ENCODE data around the gene APEH.

APEH gene

GRCh38 chr3:49652218-49652902 is 21.8 kb upstream of the APEH start:
- no peak for DNase-seq

GRCh38 chr3:49652903-49653415 is 21.2 kb upstream of the APEH start:
- no peak for DNase-seq

- DNase-seq = no peak
Observed at GRCh38 chr3:49653621-49654020, 20.5 kb upstream of the APEH start.

GRCh38 chr3:49654176-49654825 is 19.9 kb upstream of the APEH start:
- no peak for DNase-seq

GRCh38 chr3:49654955-49655556 is 19.1 kb upstream of the APEH start:
- no peak for DNase-seq

- DNase-seq = no peak
Observed at GRCh38 chr3:49655731-49656285, 18.3 kb upstream of the APEH start.

GRCh38 chr3:49656541-49657112 is 17.5 kb upstream of the APEH start:
- DNase-seq = no peak

GRCh38 chr3:49657208-49657915 is 16.8 kb upstream of the APEH start:
- DNase-seq = no peak

GRCh38 chr3:49658711-49659110 is 15.4 kb upstream of the APEH start:
- no peak for DNase-seq

GRCh38 chr3:49659756-49660155 is 14.4 kb upstream of the APEH start:
- DNase-seq = no peak

GRCh38 chr3:49661281-49661680 is 12.9 kb upstream of the APEH start:
- no peak for DNase-seq

- DNase-seq = no peak
Observed at GRCh38 chr3:49662021-49662420, 12.1 kb upstream of the APEH start.

- no peak for DNase-seq
Observed at GRCh38 chr3:49662720-49663413, 11.3 kb upstream of the APEH start.

GRCh38 chr3:49663831-49664230 is 10.3 kb upstream of the APEH start:
- DNase-seq = no peak

- no peak for DNase-seq
Observed at GRCh38 chr3:49664300-49664699, 9.9 kb upstream of the APEH start.

- peak; percentile 11 for DNase-seq
Observed at GRCh38 chr3:49665822-49666519, 8.2 kb upstream of the APEH start.

- no peak for DNase-seq
Observed at GRCh38 chr3:49666592-49666991, 7.6 kb upstream of the APEH start.

GRCh38 chr3:49667701-49668413 is 6.3 kb upstream of the APEH start:
- no peak for DNase-seq

GRCh38 chr3:49668414-49668797 is 5.7 kb upstream of the APEH start:
- no peak for DNase-seq

- DNase-seq = peak; percentile 41
Observed at GRCh38 chr3:49668861-49669260, 5.3 kb upstream of the APEH start.

- no peak for DNase-seq
Observed at GRCh38 chr3:49669352-49669751, 4.8 kb upstream of the APEH start.
